AG09319 (cell line): ENCODE measurements around the gene HOXB5.

Experiments used
- DNase-seq: peaks from one replicate; pipeline ENCODE4 v3.0.0-alpha.2; 2010; ENCODE audit warnings: low read depth; ENCODE audit errors: extremely low read depth
- TF ChIP-seq, protein P1 (sequence below): IDR thresholded peaks from 2 replicates; pipeline ENCODE4 v1.5.1; 2011; ENCODE audit warnings: low read depth, mild to moderate bottlenecking, inconsistent platforms, low read length, moderate library complexity

Gene HOXB5

DNA sequence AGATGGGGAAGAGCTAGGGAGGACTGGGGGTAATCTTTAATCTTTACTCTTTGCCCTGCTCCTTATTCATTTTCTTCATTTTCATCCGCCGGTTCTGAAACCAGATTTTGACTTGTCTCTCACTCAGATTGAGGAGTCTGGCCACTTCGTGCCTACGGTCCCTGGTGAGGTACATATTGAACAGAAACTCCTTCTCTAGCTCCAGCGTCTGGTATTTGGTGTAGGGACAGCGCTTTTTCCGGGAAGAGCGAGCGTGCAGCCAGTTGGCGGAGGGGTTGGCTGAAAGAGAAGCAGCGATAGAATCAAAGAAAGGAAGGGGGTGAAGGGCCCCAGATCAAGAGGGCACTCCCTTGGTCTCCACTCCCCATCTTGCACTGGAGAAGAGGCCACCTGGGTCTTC, 29.3 kb upstream of the HOXB5 start:
- TF ChIP-seq, protein P1, sequence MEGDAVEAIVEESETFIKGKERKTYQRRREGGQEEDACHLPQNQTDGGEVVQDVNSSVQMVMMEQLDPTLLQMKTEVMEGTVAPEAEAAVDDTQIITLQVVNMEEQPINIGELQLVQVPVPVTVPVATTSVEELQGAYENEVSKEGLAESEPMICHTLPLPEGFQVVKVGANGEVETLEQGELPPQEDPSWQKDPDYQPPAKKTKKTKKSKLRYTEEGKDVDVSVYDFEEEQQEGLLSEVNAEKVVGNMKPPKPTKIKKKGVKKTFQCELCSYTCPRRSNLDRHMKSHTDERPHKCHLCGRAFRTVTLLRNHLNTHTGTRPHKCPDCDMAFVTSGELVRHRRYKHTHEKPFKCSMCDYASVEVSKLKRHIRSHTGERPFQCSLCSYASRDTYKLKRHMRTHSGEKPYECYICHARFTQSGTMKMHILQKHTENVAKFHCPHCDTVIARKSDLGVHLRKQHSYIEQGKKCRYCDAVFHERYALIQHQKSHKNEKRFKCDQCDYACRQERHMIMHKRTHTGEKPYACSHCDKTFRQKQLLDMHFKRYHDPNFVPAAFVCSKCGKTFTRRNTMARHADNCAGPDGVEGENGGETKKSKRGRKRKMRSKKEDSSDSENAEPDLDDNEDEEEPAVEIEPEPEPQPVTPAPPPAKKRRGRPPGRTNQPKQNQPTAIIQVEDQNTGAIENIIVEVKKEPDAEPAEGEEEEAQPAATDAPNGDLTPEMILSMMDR, result no peak
- DNase-seq, result no peak

DNA sequence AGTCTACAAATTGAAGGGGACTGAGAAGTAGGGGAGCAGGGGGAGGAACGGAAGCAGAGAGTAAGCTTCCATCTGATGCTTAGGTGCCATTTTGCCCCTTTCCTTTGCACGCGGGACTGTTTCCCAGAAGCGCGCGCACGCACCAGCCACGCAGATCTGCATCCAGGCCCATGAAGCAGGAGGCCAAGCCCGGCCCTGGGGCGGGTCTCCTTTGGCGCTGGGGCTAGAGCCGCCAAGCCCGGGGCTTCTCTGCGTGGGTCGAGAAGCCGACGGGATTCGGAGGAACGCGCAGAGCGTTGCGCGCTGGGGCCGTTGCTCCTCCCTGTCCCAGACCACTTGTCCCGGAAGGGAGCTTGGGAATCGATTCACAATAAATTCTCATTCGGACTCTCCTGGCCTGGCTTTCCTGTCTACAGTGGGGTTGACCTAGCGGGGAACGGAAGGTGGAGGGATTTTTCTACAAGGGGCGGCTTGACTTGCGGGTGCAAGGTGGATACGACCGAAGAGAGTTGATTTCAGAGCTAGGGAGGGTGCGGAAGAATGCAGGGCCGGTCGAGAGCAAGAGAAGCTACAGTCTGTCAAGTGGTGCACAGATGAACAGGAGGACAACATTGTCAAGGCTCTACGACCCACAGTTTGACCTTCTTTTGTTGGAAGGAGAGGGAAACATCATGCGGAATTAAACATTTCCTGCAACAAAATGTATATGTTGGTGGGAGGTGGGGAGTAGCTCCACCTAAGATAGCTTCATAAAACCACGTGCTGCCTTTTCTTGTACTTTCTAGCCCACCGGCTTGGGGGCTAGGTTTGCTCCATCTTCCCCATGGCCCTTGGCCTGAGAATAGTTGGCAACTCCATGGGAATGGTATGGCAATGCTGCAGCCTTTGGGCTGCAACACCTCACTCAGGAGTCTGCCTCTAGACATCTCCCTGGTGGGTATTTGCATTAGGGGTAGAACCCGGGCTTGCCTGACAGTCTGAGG, 28.1 kb upstream of the HOXB5 start:
- no peak for DNase-seq
- TF ChIP-seq, protein P1, result no peak

DNA sequence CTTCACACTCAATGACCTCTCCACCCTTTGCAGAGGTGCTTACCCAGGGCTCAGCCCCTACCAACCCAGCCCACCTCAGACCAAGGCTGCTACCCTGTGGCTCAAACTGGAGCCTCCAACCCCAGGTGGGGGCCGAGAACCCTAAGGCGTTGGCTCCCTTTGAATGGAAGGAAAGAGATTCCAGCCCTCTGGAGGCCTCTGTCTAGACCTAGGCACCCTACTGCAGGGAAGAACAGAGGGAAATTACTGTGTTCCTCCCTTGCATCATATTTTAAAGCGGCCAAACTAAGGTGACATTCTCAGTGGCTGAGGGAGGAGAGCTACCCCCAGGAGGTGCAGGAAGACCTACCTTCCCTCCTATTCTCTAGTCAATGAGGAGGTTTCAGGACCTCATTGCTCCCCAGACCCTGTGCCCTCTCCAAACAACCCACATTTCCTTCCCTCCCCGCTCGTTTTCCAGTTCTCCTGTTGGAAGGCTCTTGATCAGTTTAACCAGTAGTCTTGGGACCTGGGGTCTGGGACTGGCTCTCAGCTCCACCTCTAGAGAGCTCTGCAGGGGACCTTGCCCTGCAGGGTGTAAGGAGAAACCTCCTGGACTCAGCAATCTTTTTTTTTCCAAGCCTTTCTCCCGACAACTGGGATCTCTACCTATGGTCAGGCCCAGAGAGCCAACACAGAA, 27.0 kb upstream of the HOXB5 start:
- DNase-seq, result no peak
- TF ChIP-seq, protein P1, result no peak

DNA sequence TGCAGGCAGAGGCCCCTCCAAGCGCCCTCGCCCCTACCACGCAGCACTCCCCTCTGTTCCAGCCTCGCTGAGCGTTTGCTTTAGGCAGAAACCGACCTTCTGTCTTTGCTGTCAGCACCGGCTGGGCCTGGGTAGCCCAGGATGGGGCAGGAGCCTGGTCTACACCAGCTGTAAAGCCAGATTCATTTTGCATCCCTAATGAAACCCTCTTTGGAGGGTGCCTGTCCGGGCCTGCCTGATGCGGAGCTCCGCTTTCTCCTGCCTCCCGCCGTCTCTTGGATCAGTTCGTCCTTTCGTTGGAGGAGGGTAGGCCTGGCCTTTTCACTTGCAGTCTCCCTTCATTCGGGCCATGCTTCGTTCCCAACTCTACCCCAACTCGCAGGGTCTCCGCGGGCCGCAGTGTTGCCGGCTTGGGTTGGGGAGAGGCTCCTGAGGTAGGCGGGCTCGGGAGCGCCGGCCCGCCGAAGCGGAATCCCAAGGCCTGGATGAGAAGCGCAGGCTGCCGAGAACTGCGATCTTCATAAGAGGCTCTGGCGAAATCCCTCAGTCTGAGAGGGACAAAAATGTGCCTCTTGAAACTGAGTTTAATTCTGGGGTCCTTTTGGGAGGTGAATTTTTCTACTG, 26.4 kb upstream of the HOXB5 start:
- no peak for DNase-seq
- TF ChIP-seq, protein P1, result no peak

DNA sequence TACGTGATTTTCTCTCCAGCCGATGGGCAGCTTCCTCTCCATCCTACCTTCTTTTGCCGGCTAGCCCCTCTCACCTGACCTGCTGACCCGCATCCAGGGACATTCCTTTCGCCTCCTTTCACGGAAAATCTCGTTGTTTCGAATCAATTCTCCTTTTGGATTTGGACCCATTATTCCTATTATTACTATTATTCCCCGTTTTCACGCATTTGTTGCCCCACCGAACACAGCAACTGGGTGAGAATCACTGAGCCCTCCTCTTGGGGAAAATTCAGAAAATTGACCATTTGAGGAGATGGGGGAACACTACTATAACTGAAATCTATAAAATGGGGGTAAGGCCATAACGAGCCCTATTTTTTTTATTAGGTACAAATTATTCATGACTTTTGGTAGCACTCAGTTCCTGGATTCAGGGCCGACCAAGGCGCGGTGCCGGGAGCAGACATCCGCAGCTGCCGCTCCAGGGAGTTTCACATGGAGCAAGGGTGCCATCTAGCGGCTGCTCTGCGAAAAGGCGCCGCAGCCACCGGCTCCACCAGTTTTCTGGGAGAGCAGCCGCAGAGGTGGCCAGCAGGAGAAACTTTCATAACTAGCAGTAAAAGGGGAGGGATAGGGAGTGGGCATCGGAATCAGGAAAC, 24.8 kb upstream of the HOXB5 start:
- peak; percentile 22 for DNase-seq
- TF ChIP-seq, protein P1, result peak; percentile 96

DNA sequence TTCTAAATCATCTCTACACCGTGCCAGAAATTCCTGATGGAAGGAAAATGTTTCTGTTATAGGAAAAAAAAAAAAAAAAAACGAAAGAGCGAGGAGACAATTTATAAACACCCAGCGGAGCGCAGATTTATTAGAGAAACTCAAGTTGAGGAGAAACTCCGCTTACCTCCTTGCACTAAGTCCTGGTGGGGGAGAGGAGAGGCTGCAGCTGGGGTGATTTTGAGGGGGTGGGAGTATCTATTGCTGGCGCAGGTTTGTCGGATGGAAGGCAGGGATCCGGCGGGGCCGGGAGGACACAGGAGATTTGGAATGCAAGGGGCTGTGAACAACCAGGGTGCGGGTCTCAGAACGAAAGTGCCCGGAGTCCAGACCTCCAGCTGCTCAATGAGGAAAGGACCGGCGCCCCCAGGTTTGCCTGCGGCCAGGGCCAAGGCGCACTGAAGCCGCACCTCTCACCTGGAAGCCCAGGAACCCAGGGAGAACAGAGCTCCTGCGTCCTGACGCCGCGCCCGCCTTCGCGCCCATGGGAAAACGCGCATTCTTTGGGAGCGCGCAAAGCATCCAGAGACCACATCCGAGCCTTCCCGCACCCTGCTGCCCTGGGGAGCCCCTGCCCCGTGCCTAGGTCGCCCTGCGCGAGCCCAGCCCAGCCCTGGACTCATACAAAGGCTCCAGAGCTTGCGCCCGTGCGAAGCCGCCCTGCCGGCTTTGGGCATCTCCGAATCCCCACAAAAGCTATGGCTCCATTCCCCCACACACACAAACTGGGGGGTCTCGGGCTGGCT, 24.1 kb upstream of the HOXB5 start:
- DNase-seq, result no peak
- TF ChIP-seq, protein P1, result no peak
